ENCODE results near the gene DPYD.

DNA sequence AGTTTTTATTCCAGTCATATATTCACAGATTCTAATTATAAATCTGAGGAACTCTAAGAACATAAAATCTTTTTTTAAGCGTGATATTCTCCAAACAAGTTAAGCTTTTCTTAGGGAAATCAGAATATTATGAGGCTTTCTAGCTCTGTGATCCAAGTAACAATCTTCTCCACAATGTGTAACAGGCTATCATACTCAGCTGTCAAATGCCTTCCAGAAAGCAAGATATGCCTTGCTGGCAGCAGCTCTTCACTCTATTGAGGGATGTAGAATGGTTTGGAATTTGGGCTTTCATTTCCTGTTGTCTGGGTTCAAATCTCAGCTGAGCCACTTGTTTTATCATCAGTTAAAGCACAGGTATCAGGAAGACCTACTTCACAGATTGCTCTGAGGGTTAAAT is 752.8 kb downstream of the DPYD start:
- TF ChIP-seq, protein P1, sequence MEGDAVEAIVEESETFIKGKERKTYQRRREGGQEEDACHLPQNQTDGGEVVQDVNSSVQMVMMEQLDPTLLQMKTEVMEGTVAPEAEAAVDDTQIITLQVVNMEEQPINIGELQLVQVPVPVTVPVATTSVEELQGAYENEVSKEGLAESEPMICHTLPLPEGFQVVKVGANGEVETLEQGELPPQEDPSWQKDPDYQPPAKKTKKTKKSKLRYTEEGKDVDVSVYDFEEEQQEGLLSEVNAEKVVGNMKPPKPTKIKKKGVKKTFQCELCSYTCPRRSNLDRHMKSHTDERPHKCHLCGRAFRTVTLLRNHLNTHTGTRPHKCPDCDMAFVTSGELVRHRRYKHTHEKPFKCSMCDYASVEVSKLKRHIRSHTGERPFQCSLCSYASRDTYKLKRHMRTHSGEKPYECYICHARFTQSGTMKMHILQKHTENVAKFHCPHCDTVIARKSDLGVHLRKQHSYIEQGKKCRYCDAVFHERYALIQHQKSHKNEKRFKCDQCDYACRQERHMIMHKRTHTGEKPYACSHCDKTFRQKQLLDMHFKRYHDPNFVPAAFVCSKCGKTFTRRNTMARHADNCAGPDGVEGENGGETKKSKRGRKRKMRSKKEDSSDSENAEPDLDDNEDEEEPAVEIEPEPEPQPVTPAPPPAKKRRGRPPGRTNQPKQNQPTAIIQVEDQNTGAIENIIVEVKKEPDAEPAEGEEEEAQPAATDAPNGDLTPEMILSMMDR (IDR thresholded peaks at IDR 0.05), result no peak
- TF ChIP-seq POLR2A (IDR thresholded peaks at IDR 0.05), result no peak
